Activated T-cell treated with anti-CD3 and anti-CD28 coated beads for 4 hours (primary cell): Measurements from ENCODE around the gene MED17.

ENCODE experiments used
- DNase-seq: peaks from one replicate; pipeline ENCODE4 v3.0.0-alpha.2; 2020

The MED17 gene

GRCh38 chr11:93849751-93850593 is 65.9 kb downstream of the MED17 start:
- no peak for DNase-seq

GRCh38 chr11:93850594-93851018 is 66.5 kb downstream of the MED17 start, which contains the start of gene VSTM5:
VSTM5 (minus strand) TSS chr11:93850618; CDS start chr11:93850502, 116 bp downstream.
- DNase-seq, result no peak

GRCh38 chr11:93852242-93852641 is 68.2 kb downstream of the MED17 start:
- no peak for DNase-seq

GRCh38 chr11:93857413-93858120 is 73.5 kb downstream of the MED17 start:
- no peak for DNase-seq

GRCh38 chr11:93858121-93858775 is 74.2 kb downstream of the MED17 start:
- DNase-seq, result no peak

GRCh38 chr11:93861808-93862207 is 77.7 kb downstream of the MED17 start:
- no peak for DNase-seq
